PC-9 (cell line): ENCODE measurements around the gene BMPR2.

Experiments used
- EZH2 ChIP-seq: fragments of 200-600 bp; sonication (generic); IDR thresholded peaks from 2 replicates; pipeline ENCODE4 v1.8.0; 2017; ENCODE audit warnings: antibody characterized with exemption, low read depth
- TF ChIP-seq, protein P1 (sequence below): fragments of 200-600 bp; sonication (generic); conservative IDR thresholded peaks from 2 replicates; pipeline ENCODE4 v1.6.1; 2017; ENCODE audit warnings: mixed run types, antibody characterized with exemption, mild to moderate bottlenecking, moderate library complexity

GRCh38 chr2:202449344-202449743 is 73.2 kb downstream of the BMPR2 start:
- TF ChIP-seq, protein P1, sequence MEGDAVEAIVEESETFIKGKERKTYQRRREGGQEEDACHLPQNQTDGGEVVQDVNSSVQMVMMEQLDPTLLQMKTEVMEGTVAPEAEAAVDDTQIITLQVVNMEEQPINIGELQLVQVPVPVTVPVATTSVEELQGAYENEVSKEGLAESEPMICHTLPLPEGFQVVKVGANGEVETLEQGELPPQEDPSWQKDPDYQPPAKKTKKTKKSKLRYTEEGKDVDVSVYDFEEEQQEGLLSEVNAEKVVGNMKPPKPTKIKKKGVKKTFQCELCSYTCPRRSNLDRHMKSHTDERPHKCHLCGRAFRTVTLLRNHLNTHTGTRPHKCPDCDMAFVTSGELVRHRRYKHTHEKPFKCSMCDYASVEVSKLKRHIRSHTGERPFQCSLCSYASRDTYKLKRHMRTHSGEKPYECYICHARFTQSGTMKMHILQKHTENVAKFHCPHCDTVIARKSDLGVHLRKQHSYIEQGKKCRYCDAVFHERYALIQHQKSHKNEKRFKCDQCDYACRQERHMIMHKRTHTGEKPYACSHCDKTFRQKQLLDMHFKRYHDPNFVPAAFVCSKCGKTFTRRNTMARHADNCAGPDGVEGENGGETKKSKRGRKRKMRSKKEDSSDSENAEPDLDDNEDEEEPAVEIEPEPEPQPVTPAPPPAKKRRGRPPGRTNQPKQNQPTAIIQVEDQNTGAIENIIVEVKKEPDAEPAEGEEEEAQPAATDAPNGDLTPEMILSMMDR: no peak
- no peak for TF ChIP-seq EZH2
